GM19328 (cell line): ENCODE measurements around the gene RSAD2.
"Not testable (repeated sequence)": the region's sequence is repeated elsewhere in the genome, so short reads cannot be mapped to it uniquely, and the experiment has no call there.

Experiments
- ATAC-seq: cut with Tn5 transposase; IDR thresholded peaks from one replicate; pipeline ENCODE4 v1.9.1; 2021; ENCODE audit warnings: mild to moderate bottlenecking, moderate library complexity; ENCODE audit not compliant: unreplicated experiment

Gene RSAD2

DNA sequence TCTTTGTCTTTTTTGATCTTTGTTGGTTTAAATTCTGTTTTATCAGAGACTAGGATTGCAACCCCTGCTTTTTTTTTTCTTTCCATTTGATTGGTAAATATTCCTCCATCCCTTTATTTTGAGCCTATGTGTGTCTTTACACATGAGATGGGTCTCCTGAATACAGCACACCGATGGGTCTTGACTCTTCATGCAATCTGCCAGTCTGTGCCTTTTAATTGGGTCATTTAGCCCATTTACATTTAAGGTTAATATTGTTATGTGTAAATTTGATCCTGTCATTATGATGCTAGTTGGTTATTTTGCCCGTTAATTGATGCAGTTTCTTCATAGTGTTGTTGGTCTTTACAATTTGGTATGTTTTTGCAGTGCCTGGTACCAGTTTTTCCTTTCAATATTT lies 25.0 kb downstream of the RSAD2 start:
- not testable (repeated sequence) for ATAC-seq

DNA sequence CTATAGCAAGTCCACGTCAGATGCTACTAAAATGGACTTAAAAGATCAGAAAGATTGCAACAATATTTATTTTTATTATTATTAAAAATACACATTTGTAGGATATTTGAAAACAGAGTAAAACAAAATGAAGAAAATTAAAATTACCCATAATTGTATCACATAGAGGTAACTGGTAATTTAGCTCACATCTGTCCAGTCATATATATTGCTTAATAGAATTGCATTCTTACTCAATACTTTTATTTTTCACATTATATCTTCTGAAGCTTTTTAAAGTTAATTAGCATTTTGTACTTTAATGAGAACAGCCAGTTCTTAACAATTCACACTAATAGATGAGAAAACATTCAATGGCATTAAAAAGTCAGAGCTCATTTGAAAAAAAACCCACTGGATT lies 28.1 kb downstream of the RSAD2 start:
- no peak for ATAC-seq

DNA sequence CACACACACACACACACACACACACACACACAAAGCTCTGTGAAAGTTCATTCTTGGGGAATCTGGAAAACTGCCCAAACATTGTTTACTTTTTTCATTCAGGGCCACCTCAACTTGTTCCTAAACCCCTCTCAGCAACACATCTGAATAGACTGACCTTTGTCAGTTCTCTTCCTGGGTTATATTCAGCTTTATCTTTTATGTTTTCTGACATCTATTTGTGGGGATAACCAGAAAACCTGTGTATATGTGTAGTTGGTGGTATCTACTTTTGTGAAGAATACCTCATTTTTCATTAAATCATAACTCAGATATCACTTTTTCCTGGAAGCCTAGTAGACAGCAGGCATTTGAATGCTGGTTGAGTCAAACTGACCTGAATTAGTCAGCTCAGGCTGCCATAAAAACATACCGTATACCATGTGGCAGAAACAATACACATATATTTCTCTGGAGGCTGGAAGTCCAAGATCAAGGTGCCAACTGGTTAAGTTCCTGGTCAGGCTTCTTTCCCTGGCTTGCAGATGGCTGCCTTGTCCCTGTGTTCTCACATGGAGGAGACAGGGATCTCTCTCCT lies 28.7 kb downstream of the RSAD2 start:
- no peak for ATAC-seq

DNA sequence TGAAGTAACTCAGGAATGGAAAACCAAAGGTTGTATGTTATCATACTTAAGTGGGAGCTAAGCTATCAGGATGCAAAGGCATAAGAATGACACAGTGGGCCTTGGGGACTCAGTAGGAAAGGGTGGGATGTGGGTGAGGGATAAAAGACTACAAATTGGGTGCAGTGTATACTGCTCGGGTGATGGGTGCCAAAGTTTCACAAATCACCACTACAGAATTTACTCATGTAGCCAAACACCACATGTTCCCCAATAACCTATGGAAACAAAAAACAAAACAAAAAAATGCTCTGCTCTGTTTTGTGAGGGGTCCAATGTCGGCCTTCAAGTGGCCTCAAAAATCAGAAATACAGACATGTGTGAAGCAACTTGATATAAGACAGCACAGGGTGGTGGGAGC lies 30.7 kb downstream of the RSAD2 start:
- no peak for ATAC-seq

DNA sequence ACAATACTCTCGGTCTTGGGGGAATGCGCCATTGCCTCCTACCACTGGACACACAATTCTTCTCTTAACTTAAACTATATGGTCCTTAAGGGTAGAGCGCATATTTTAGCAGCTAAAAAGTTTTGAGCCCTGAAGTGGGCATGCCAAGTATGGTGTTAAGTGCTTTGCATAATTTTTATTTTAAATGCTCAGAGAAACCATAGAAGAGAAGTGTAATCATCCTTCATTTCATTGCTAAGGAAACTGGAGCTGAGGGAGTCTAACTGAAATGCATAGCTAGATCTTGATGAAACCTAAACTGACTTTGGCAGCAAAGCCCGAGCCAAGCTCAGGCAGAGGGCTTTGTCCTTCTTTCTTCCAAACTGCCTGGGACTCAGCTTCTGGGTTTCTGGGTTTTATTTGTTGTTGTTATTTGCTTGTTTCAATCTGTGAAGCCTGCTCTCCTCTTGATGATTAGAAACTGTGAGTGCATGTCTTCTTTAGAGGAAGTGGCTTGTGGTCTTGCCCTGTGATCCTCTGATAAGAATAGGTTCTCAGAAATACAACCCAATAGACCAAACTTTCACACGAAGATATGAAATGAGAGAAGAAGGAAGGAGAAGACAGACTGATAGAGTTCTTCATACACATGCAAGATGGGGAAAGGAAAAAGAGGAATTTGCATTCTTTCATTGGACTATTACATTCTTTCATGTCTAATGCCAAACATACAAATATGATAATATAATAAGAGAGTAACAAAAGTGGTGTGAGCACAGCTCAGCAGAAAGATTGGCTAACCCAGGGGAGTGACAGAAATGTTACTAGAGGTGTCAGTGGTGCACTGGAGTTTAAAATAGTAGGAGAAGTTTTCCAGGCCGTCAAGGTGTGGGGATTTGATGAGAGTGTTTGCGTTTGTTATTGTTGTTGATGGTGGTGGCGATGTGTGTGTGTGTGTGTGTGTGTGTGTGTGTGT lies 32.1 kb downstream of the RSAD2 start:
- ATAC-seq: peak; percentile 98

DNA sequence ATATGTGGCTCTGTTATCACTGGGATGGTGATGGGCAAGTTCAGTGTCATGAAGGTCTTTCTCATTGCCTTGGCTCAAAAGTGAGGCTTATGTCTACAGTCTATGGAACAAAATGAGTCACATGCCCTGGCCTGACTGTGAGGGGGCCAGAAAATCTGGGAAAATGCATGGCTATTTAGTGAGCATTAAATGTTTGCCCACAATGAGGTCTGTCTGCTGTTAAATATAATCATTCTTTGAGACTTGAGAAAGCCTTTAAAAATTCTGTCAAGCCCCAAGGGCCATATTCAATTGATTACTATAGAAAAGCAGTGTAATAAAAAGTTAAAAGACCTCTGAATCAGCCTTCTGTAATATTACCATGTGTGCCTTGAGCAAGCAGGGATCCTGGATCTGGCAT lies 34.1 kb downstream of the RSAD2 start:
- ATAC-seq: no peak

DNA sequence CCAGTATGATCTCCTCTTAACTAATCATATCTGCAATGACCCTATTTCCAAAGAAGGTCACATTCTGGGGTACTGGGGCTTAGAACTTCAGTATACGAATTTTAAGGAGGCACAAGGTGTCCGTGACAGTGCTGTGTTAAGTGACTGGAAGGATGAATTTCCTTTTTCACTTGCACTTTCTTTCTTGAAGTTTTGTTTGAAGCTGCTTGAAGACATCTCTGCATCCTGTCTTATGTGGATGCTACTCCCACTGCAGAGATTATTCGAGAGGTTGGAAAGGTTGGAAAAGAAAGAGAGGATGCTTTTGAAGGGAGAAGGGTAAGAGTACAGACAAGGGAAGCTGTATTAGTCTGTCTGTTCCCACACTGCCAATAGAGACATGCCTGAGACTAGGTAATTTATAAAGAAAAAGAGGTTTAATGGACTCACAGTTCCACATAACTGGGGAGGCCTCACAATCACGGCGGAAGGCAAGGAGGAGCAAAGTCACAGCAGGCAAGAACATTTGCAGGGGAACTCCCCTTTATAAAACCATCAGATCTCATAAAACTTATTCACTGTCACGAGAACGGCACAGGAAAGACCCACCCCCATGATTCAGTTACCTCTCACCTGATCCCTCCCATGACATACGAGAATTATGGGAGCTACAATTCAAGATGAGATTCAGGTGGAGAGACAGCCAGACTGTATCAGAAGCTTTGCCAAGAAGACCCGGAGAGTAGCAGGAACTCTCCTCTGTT lies 36.0 kb downstream of the RSAD2 start:
- ATAC-seq: no peak

DNA sequence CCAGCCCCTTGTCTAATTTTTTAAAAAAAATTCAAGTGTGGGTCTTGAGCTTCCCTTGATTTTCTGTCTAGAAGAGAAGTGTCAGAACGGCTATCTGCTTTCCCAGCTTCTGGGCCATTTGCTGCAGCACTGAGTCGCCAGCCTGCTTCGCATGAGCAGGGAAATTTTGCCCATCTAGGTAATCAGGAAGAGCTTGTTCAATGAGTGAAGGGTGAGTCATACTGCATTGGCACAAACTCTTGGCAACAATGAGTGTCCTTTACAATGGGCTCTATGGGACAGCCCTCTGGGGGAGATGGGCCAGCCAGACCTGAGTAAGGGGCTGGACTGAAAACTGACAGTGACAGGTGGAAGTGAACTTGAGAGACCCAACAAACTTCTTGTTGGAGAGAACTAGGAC lies 37.3 kb downstream of the RSAD2 start:
- ATAC-seq: no peak

DNA sequence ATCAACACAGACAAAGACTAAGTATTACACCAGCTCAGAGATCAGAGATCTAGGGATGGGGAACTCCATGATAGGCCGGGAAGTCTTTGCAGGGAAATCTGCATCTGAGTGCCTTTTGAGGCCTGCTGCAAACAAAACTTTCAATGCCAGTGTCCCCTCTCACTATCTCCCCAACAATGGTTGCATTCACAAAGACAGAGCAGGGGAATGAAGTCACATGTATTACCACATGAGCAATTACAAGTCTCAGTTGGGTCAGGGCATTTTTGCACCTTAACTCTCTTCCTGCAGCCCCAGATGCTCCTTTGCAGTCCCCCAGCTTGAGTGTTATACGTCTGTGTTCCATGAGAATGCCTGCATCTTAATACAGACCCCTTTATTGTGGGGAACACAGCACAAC lies 37.8 kb downstream of the RSAD2 start:
- ATAC-seq: no peak

DNA sequence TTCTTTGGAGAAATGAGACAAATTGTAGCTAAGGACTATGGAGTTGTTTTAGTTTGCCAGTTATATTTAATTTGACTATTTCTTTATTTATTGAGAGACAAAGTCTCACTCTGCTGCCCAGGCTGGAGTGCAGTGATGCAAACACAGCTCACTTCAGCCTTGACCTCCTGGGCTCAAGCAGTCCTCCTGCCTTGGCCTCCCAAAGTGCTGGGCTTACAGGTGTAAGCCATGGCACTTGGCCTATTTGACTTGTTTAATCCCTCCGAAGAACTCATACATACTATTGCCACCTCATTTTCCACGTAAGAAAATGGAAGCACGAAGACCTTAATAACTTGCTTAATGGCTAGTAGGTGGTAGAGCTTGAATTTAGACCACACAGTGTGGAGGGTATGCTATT lies 38.6 kb downstream of the RSAD2 start:
- no peak for ATAC-seq

DNA sequence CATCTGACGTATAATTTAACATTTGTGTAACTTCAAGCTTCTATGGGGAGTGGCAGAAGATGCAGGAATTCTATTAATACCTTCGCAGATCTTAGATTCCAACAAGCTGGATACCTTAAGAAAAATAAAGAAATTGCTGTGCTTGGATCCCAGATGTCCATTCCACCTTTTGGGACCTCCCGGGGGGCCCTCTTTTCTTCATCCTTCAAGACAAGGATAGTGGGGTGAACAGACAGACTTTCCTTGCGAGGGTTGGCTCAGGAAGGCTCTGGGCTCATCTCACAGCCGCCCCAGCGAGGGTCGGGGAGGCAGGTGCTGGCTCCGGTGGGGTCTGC lies 39.1 kb downstream of the RSAD2 start:
- no peak for ATAC-seq

DNA sequence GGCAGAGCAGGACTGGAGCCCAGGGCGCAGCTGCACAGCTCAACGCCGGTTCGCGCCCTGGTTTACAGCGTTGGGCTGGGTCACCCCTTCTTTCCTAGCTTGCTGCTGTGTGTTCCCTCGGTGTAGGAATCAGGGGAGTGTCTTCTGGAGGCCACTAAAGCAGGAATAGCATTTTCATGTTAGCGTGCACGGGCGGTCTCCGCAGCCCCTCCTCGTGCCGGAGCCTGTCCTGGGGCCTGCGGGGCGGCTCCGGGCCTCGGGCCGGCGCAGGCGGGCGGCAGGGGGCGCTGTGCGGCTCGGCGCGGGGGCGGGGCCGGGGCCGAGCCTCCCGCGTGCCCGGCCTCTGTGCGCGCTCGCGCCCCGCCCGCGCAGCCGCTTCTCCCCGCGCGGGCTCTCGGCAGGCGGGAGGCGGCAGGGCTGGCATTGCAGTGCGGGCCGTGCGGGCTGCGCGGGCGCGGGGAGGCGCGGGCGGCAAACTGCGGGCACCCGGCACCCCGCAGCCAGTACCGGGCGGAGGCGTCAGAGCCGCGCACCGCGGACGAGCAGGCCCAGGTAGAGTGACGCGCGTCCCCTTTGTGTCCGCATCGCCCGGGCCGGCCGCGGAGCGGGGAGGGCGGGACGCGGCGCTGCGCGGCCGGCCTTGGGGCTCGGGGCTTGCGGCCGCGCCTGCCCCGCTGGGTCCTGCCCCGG lies 39.6 kb downstream of the RSAD2 start, which contains the start of gene RNF144A:
Gene RNF144A, plus strand, starts transcription at position 342 of the 690 bp plus-strand sequence. CDS start 79,515 bp downstream, outside the sequence.
- ATAC-seq: peak; percentile 76

DNA sequence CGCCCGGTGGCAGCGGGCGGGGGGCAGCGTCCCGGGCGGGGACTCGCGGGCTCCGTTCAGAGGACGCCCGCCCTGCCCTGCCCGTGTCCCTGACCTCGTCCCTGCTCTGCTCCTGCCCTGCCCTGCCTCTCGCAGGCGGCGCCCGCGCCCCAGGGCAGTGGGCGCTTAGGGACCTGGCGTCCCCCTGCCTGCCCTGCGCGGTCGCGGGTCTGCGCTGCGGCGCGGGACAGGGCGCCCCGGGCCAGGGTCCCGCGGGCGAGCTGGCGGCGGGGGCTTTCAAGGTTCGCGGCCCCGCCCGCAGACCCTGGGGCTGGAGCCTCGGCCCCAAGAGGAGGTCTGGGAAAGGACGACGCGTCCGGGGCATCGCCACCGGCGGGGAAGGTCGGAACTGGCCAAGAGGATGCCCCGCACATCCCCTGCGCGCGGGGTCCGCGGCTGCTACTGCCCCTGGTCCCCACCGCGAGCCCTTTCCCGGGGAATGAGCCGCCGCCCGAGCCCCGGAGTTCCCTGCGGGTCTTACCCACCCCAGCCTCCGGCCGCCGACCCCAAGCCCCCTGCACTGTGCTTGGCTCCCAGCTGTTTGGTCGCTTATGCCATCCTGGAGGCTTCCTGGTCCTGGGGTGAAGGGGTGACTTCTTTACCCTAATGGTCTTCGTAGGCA lies 40.3 kb downstream of the RSAD2 start:
- ATAC-seq: peak; percentile 35

DNA sequence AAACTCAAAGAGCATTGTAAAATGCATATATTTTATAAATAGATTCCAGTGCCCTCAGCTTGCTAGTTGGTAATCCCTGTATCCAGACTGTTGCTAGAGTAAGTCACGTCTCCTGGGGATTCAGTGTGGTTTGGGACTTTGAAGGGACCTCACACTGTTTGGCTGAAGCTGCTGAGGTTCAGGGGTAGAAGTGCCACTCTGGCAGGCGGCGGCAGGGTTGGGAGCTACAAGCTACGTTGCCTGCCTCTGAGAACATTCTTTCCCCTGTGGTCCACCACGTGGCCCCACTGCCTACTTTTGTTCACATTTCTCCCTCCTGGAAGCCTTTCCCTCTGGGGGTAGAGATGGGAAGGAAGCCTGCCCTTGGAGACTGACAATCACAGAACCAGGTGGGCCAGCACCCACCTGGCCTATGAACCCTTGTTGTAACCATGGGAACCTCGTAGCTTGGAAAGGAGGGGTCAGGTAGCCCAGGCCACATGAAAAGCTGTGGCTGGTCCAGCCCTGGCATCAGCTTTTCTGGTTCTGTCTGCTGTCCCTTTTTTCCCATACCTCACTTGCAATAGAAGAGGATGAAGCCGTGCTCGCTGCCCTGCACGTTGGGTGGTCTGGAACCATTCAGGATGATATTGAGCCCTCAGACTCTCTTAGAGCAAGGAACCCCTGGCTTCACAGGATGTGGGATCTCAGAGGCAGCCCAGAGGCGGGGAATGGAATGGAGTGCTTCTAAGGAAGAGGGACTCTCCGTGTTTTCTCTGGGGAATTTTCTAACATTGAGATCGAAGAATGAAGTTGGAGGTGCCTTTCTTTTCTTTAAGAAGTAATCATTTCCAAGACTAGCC lies 42.5 kb downstream of the RSAD2 start:
- no peak for ATAC-seq

DNA sequence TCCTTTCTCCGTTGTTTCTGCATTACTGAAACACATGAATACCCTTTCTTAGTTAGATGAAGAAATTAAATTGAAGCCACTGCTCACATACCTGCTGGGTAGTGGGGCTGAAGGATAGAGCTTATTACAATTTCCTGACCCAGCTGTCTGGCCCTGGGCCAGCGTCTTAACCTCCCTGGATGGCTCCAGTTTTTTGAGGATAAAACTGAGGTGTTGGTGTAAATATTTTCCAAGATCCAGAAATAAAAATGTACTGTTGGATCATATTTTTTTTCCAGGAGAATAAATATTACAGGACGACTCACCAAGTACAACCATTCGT lies 43.1 kb downstream of the RSAD2 start:
- ATAC-seq: no peak

DNA sequence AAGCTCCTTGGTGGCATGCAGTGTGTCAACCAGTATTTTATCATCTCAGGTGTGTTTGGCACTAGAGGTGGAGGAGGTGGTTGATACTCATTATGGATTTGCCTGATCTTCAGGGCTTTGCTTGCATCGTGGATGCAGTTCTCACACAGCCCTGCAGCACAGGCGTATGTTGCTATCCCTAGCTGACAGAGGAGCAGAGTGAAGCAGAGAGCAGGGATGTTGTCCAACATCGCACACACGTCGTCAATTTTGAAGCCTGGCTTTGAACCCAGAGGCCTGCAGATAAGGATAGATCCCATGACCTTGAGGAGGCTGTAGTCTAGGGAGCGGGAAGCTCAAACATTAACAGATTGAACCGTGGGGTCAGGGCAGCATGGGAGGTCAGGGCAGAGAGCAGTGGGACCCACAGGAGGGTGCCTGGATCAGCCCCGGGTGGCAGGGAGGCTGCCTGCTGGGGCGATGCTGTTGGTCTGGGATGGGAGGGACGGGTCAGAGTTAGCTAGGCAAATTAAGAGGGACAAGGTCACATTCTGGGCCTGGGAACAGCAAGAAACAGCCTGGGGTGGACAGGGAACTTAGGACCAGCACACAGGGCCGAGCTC lies 43.8 kb downstream of the RSAD2 start:
- ATAC-seq: no peak

DNA sequence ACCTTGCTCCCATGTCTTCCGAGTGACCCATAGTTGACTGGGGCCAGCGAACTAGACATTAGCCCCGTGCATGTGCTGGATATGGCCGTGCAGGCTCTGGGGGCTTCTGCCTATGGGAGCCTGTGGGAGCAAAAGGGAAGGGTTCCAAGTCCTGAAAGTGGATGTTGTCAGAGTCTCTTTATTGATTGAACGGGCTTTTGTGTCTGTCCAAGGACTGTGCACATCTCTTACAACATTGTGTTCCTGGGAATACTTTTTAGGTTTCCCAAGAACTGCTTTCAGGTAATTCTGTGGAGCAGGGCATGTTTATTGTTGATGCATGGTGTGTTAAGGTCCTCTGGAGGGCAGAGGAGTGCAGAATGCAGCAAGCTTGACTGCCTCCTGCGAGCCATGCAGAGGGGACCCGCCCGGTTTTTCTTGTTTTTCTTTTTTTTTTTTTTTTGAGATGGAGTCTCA lies 44.7 kb downstream of the RSAD2 start:
- no peak for ATAC-seq

DNA sequence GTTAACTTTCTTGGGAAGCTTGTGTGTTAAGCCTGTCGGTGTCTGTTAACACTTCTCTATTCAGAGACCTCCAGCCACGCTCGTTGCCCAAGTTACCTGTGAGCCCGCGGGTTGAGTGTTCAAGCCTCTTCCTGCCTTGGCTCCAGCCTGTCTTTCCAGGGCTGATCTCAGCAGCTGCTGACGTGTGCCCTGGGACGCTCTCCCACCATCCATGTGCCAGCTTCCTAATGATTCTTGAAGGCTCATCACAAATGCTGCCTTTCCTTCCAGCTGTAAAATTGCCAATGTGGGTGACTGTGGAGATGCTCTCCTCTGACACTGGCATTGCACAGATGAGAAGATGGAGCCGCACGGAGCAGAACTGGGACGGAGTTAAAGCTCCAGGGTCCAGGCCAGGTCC lies 45.7 kb downstream of the RSAD2 start:
- no peak for ATAC-seq
